Esophagus squamous epithelium (tissue), 5 donors: Measurements from ENCODE around the gene CDK5RAP3. TPM values are rescaled to one million over a fixed set of nuclear protein-coding genes. Genes with fewer than 3 reads are reported as not detected.

Experiments used
- DNase-seq: peaks from one replicate; lab custom pipeline; 2025; lab: John Stamatoyannopoulos, UW
- H3K27ac ChIP-seq, 4 donors: fragments of 200-600 bp; sonication (generic); one replicate each; pipeline ENCODE4 v1.5.1; 2016 to 2019; ENCODE audit warnings: mild to moderate bottlenecking in 1 of 4
- H3K27me3 ChIP-seq, 4 donors: fragments of 200-600 bp; sonication (generic); 1 replicate in 3 of 4; 2 replicates in 1 of 4; pipeline versions ENCODE4 v1.5.1 to v1.6.0; 2017 to 2021; ENCODE audit warnings: antibody characterized with exemption in 1 of 4
- H3K36me3 ChIP-seq, 3 donors: fragments of 200-600 bp; sonication (generic); one replicate each; pipeline ENCODE4 v1.5.1; 2016 to 2019
- H3K4me1 ChIP-seq, 3 donors: fragments of 200-600 bp; sonication (generic); one replicate each; pipeline ENCODE4 v1.5.1; 2017 to 2019
- H3K4me3 ChIP-seq, 4 donors: fragments of 200-600 bp; sonication (generic); 1 replicate in 3 of 4; 2 replicates in 1 of 4; pipeline ENCODE4 v1.5.1; 2016 to 2019; ENCODE audit warnings: mild to moderate bottlenecking in 2 of 4, moderate library complexity in 1 of 4
- H3K9me3 ChIP-seq, 3 donors: fragments of 200-600 bp; sonication (generic); one replicate each; pipeline ENCODE4 v1.5.1; 2016 to 2019
- CTCF ChIP-seq, 6 experiments: fragments of 450-650 bp in 4 of 6; fragments of 200-600 bp in 2 of 6; sonication (generic) in 2 of 6; IDR thresholded peaks; one replicate each; pipeline ENCODE4 v1.5.1; 2016 to 2019; ENCODE audit warnings: antibody characterized with exemption in 6 of 6, mild to moderate bottlenecking in 4 of 6, moderate library complexity in 4 of 6
- POLR2A ChIP-seq, 4 donors: fragments of 450-650 bp; IDR thresholded peaks; one replicate each; pipeline ENCODE4 v1.6.1; 2017; ENCODE audit warnings: antibody characterized with exemption in 4 of 4, mild to moderate bottlenecking in 4 of 4, moderate library complexity in 3 of 4
- WGBS, 2 donors: methylation state at CpG; one replicate each; pipeline ENCODE4 v1.1.5; 2018; 5-methylcytosine and 5-hydroxymethylcytosine counted together
- intact Hi-C: fragments of 100-400 bp; cut with DNase I; formaldehyde crosslinking; loops from one replicate; pipeline ENCODE4 v1.15.0; 2022
- total RNA-seq, 4 donors: library from RNA; depleted of rRNA; stranded (reverse); fragments of >200 nt; gene quantifications; one replicate each; pipeline ENCODE4 v1.1.0, GENCODE V29; 2016
- donor health status: DM: yes; HTN: yes; CAD: no.

The CDK5RAP3 gene
- total RNA-seq, 4 donors from 2014 or later = 60.1 to 141 (median 66.0) TPM

- no peak overlapping the region for H3K27ac ChIP-seq
- H3K36me3 ChIP-seq = no peaks in the 10 kb centered on the region
- no peak overlapping the region for H3K4me3 ChIP-seq
- H3K9me3 ChIP-seq = no peaks in the 10 kb centered on the region
- no peak for DNase-seq
- H3K27me3 ChIP-seq = peaks cover 0 to 44% (median 0%) of the 10 kb centered on the region in 4 donors
- intact Hi-C loops = no loop called here
- H3K4me1 ChIP-seq = peaks cover 34 to 41% (median 34%) of the 10 kb centered on the region in 3 donors
- no peak for TF ChIP-seq POLR2A (IDR thresholded peaks at IDR 0.05)
- no peak for TF ChIP-seq CTCF (IDR thresholded peaks at IDR 0.05)
- WGBS, 2 donors = 49 to 58% methylated on average over 4 to 5 of the region's 5 CpGs
Measured at GRCh38 chr17:48021934-48022333, 51.0 kb downstream of the CDK5RAP3 start.

- peak overlapping the region in 1 of 4 donors; percentile 86 for H3K27ac ChIP-seq
- peaks cover 34 to 45% (median 37%) of the 10 kb centered on the region in 3 donors for H3K4me1 ChIP-seq
- 32 to 46% methylated on average over 4 to 6 of the region's 6 CpGs for WGBS, 2 donors
Measured at GRCh38 chr17:48022901-48023300, 52.0 kb downstream of the CDK5RAP3 start.

GRCh38 chr17:48023400-48024148 is 52.7 kb downstream of the CDK5RAP3 start:
- H3K9me3 ChIP-seq = no peaks in the 10 kb centered on the region
- 0% methylated on average over 1 of the region's 54 CpGs; no CpG with 5 or more reads in 1 of the 2 donors for WGBS, 2 donors
- H3K36me3 ChIP-seq = no peaks in the 10 kb centered on the region
- H3K4me1 ChIP-seq = peaks cover 34 to 45% (median 37%) of the 10 kb centered on the region in 3 donors
- DNase-seq = peak; percentile 19
- TF ChIP-seq POLR2A (IDR thresholded peaks at IDR 0.05) = peak in 1 of 4 donors; percentile 8
- TF ChIP-seq CTCF (IDR thresholded peaks at IDR 0.05) = peak in 5 of 6 experiments; percentile 5 to 53 (median 23)
- H3K4me3 ChIP-seq = peak overlapping the region; percentile 29 to 70 (median 48)
- H3K27ac ChIP-seq = peak overlapping the region; percentile 45 to 86 (median 78)
- H3K27me3 ChIP-seq = peaks cover 0 to 42% (median 0%) of the 10 kb centered on the region in 4 donors
- intact Hi-C loops = no loop called here

More at GRCh38 chr17:48022901-48023300, 52.0 kb downstream of the CDK5RAP3 start:
- Histone ChIP-seq H3K9me3 (no peaks in the 10 kb centered on the region), H3K27me3 (peaks cover 0 to 44% (median 0%) of the 10 kb centered on the region in 4 donors), H3K36me3 (no peaks in the 10 kb centered on the region), H3K4me3 (peak overlapping the region in 1 of 4 donors; percentile 70)
- intact Hi-C loops = no loop called here
- TF ChIP-seq CTCF (IDR thresholded peaks at IDR 0.05) = no peak
- TF ChIP-seq POLR2A (IDR thresholded peaks at IDR 0.05) = no peak
- no peak for DNase-seq

GRCh38 chr17:48024149-48025039 is 53.5 kb downstream of the CDK5RAP3 start:
- H3K36me3 ChIP-seq = no peaks in the 10 kb centered on the region
- intact Hi-C loops = loop anchor here (5.0 kb wide), 2 partner anchors 48 to 103 kb away; no protein-coding TSS in a partner anchor
- peak overlapping the region; percentile 45 to 86 (median 78) for H3K27ac ChIP-seq
- peak overlapping the region; percentile 29 to 70 (median 48) for H3K4me3 ChIP-seq
- 0% methylated on average over 21 to 25 of the region's 54 CpGs for WGBS, 2 donors
- peaks cover 0 to 34% (median 0%) of the 10 kb centered on the region in 4 donors for H3K27me3 ChIP-seq
- TF ChIP-seq CTCF (IDR thresholded peaks at IDR 0.05) (peak in 2 of 6 experiments; percentile 7 to 32), POLR2A (IDR thresholded peaks at IDR 0.05) (no peak)
- no peak for DNase-seq
- H3K4me1 ChIP-seq = peaks cover 34 to 45% (median 37%) of the 10 kb centered on the region in 3 donors
- no peaks in the 10 kb centered on the region for H3K9me3 ChIP-seq
